Measurements from ENCODE around the gene RANBP3.
"Not testable (repeated sequence)": the region's sequence is repeated elsewhere in the genome, so short reads cannot be mapped to it uniquely, and the experiment has no call there.

Gene RANBP3

DNA sequence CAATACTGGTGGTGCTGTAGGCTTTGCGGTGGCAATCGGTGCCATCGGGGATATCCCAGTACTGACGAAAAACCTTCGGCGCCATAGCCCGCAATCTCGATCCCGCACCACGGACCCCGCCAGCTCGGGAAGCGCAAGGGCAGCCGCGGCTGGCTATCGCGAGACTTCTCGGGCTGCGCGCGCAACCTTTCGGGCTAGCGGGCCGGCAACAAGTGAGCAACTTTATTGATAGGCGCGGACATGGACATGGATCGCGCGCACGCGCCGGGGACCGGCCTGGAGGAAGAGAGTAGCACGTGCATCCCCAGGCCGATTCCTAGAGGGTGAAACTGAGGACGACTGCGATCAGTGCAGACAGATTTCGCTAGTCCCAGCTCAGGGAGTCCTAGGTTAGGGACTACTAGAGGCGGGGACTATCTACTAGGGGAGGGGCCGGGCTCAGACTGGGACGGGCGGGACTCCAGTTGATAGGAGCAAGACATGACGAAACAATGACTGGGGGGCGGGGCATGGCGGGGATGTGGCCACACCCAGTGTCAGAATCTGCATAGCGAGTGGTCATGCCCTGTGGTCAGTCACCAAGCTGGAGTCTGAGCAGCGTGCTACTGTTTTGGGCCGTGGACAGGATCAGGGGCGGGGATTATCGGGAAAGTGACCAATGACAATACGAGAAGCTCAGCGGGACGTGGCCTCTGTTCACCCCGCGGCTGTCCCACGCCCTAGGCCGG, 74.2 kb downstream of the RANBP3 start, which contains the start of gene NDUFA11:
TSS of gene NDUFA11 (minus strand) at position 167 of the 728 bp plus-strand sequence. CDS start at position 85, 82 bp downstream.
- peak; percentile 96 for DNase-seq (ENCODE audit: low spot score)

DNA sequence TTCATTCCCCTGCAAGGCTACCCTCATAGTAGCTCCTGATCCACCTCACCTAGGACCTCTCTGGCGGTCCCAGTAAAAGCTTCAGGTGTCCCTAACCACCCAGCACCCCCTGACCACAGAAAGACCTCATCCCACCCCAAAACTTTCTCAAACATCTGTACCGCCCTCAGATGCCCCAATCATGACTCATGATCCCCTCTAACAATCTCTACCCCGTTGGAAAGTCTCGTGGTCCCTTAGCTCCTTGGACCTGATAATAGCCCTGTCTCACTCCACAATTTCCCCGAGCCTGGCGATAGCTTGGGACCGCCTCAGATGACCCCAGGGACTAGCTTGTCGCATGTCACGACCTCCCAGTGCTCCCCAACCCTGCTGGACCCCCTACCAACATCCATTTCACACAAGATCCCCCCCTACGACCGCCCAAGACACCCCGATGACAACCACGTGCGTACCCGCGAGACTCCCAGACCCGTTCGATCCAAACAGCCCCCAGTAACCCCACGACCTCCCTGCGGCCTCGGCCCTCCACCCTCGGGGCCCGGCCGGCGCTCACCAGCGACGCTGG, 74.8 kb downstream of the RANBP3 start:
- no peak for DNase-seq (ENCODE audit: low spot score)

DNA sequence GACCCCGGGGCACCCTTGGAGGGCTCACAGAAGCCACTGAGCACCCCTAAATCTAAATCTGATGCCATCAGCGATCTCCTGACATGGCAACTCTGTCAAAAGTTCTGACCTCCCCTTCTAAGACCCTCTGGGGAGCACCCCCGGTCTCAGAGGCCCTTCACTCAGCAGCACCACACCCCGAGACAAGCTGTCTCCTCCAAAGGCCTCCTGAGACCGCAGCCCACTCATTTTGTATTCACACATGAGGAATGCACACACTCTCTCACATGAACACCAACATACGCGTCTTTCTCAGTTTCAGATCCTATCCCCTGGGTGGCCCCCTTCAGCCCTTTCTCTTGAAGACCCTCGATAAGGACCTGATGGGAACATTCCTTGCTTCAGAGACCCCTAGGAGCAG, 77.0 kb downstream of the RANBP3 start:
- DNase-seq (ENCODE audit: low spot score), result no peak

DNA sequence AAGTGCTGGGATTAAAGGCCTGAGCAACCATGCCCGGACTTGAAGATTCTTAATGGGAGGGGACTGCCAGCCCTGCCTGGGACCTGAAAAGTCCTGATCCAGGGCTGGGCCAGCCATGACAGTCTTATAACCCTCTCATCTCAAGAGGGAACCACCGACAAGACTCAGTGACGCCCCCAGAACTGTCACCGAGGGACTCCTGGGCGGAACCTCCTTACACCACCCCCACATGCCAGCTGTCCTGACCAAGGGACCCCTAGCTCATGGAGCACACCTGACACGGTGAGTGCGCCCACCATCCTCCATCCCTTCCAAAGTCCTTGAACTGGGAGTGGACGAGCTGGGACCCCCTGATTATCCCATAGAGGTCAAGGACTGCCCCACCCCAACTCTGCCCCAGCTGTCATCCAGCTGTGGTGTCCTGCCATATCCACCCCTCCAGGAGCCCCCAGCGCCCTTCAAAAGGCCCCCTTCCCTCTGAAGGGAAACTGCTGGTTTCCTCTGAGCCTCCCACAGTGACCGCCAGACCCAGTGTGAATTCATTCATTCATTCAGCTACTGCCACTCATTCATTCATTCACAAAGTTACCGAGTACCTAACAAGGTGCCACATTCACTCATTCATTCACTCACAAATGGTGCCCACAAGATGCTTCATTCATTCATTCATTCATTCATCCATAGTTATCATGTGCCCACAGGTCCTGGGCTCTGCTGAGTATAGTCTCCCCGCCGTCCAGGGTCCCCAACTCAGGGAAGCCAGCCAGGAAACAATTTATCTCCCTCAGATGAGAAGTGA, 78.0 kb downstream of the RANBP3 start:
- DNase-seq (ENCODE audit: low spot score), result no peak

DNA sequence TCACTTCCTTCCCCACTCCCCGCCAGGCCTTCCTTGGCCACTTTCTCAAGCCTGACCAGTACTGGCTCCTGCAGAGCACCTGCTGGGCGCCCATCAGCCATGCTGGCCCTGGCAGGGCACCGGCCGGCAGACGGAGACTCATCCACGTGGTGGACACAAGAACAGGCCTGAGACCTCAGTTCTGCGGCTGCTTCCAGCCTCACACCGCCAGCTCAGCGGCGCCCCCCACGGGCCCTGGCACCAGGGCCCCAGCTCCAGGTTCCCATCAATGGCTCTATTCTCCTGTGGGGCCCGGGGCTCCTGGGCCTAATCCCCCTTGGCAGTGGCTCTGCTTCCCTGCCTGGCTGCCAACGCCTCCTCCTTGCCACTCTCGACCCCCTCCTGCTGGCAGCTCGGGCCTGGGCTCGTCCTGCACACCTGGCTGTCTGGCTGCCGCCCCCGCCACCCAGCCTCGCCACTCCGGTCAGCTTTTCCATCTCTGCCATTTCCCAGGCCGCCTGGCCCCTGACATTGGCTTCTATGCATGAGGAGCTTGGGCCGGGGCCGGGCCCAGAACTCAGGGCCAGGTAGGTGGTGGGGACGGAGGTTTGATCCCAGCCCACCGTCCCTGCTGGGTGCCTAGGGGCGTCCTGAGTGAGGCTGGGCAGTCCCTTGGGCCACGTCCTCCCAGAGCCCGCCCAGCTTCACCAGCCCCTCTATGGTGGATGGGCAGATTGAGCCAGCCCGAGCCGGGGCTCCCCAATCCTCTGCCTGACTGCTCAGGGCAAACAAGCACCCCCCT, 80.6 kb downstream of the RANBP3 start:
- DNase-seq (ENCODE audit: low spot score), result no peak

DNA sequence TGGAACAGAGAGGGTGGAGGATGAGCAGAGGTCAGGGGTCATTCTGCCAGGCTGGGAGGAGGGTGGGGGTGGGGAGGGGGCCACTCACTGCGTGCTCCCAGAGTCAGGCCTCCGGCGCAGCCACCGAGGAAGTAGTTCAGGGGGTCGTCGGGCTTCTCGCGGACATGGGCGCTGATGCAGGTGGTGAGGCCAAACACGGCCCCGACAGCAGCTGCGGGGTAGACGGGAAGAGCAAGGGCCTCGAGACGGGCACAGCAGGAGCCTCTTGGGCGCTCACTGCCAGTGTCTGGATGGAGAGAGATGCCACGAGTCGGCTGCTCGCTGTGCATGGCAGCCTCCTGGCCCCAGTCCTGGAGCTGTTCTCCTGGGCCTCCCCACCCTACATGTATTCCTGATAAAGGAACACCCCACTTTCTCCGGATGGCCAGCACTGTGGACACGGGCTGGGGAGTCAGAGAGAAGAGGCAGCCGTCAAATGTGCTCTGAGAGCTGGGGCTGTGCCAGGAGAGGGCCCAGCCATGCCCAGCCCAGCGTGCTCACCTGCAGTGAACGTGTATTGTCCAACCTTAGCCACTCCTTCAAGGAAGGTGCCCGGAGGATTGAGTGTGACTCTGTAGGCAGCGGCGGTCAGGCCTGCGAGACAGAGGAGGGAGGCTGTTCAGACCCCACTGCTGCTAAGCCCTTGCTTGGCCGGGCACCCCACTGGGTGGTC, 81.4 kb downstream of the RANBP3 start:
- DNase-seq (ENCODE audit: low spot score), result no peak

DNA sequence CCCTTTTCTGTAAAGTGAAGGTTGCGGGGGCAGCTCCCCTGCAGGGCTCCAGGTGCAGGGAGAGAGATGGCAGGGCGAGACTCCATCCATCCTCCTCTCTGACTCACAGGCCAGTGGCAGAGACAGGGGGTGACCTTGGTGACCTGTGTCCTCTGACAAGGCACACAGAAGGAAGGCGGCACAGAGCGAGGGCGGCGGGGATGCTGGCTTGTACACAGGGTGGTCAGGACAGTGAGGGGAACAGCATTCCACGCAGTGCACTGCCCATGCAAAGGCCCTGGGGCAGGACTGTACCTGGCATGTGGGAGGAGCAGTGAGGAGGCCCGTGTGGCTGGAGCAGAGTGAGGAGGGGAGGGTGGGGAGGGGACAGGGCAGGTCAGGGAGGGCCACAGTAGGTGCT, 82.0 kb downstream of the RANBP3 start:
- no peak for DNase-seq (ENCODE audit: low spot score)

DNA sequence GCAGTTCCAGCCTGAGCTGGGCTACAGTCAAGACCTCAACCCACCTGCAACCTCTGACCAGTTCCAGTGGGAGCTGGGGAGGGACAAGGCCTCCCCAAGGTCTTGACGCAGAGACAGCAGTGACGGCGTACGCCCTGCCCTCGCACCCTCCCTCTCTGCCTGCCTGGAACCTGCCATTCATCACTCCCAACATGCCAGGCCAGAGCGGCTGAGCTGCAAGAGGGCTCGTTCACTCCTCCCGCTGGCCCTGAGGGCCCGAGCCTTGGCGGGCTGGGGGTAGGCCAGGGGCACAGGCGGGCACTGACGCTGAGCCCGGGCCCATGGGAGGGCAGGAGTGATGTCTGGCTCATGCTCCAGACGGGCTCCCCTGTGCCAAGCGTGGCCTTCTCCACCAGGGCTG, 82.5 kb downstream of the RANBP3 start:
- DNase-seq (ENCODE audit: low spot score), result no peak

DNA sequence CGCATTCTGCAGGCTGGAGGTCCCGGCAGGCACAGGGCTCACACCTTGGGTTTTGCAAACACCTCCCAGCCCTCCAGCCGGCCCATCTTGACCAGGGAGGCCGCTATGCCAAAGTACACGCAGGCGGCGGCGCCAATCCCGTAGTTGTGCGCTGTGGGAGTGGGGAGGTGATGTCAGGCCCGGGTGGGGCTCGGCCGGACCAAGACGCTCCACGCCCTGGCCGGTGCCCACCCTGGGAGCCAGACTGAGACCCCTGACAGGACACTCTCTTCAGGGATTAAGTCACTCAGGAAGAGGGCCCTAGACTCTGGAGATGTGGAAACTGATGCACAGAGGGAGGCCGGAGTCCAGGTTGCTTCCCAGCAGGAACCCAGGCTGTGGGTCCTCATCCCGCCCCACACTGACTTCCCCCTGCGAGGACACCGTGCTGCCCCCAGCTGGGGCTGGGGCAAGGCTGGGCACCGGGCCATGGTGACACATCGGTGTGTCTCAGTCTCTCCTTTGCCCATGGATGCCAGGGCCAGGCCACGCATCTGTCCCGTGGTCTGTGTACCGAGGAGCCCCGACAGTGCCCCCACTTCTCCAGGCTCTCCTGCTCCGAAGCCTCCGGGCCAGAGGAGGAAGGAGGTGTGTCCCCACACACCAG, 83.1 kb downstream of the RANBP3 start:
- DNase-seq (ENCODE audit: low spot score), result no peak

DNA sequence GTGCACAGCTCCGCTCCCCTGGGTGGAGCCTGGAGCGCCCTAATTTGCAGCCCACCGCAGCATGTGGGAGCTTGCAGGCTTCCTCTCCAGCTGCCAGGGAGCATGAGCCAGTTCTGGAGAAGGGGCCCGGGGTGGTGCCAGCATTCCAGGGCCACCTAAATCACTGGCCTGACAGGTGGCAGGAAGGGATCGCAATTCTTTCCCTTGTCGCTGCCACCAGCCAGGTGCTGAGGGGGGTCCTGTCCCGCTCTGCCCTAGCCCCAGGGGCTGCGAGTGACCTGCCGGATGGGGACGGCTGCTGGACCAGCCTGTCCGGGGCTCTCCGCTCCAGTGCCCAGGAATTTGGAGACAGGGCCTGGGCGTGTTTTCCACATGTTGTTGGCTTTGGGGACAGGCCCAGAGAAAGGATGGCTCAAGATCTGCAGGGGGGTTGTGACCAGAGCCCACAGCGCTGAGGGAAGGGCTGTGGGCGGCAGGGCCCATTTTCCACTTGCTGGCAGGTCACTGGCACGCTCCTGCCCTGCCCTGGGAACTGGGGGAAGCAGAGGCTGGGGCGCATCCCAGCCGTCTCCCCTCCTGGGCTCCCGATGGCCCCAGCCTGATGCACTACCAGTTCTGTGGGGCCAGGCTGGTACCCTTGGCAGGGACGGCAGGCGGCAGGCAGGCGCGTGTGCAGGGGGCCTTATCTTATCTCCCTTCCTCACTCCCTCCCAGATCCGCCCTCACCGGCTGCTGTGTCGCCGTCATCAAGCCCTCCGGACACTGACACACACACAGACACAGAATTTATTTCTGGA, 83.8 kb downstream of the RANBP3 start:
- DNase-seq (ENCODE audit: low spot score), result no peak

DNA sequence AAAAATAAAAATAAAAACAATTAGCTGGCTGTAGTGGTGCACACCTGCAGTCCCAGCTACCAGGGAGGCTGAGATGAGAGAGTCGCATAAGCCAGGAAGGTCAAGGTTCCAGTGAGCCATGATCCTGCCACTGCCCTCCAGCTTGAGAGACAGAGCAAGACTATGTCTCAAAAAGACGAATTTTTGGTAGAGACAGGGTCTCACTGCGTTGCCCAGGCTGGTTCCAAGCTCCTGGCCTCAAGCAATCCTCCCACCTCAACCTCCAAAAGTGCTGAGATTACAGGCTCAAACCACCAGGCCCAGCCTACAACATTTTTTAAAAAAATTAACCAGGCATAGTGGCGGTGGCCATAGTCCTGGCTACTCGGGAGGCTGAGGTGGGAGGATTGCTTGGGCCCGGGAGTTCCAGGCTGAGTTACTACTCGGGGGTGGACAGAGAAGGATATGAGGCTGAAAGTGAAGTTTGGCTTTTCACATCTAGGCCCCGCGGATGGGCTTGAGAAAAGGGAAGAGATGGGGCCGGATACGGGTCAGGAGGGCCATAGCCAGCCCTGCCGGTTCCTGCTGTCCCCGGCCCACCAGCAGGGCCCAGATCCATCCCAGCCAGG, 84.5 kb downstream of the RANBP3 start:
- DNase-seq (ENCODE audit: low spot score), result no peak

DNA sequence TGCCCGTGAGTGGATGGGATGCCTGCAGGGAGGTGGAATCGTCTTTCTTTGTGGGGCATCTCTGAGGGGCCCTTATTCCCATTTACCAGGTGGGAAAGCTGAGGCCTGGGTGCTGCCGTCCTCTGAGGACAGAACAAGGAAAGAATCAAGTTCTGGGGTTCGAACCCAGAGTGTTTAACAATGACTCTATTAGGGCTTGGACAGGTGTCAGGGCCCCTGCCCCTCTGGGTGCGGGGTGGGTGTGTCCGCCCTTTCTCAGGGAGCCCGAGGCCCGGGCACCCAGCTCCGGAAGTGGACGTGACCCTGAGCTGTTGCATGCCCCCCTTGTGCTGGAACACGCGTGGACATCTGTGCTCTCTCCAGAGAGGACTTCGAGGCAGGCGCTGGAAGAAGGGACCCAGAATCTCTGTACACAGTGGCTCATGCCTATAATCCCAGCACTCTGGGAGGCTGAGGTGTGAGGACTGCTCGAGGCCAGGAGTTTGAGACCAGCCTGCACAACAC, 85.1 kb downstream of the RANBP3 start:
- DNase-seq (ENCODE audit: low spot score), result no peak

DNA sequence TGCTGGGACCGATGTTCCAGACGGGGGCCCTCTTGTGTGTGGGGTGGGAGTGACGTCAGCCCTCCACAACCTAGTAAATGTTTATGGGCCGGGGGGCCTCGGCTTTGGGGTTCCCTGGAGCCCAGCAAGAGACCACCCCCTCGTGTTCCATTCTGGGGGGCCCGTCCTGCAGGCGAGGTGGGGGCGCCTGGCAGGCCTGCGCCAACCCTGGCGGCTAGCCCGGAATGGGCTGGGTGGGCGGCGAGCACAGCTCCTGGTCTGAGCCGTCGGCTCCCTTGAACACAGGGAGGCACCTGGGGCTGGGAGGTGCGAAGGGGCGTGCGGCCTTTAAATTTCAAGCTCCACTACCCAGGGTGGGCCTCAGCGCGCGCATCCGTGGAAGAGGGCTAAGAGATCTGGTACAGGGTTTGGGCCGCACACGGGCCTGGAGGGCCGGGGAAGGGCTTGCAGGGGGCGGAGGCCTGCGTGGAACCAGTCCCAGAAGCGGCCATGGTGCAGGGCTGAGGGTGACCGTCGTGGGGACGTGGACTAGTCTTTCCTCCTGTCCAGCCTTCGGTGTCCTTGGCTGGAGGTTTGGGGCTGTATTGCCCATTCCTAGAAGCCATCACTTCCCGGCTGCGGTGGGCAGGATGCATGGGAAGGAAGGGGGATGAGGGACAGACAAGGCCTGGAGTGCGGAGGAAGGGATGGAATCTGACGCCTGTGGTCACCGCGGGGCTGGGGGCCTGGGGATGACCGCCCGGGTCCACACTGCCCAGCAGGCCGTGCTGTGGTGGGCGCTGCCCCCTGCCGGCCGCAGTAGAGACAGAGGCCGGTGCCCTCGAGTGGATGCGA, 85.8 kb downstream of the RANBP3 start:
- DNase-seq (ENCODE audit: low spot score), result no peak

DNA sequence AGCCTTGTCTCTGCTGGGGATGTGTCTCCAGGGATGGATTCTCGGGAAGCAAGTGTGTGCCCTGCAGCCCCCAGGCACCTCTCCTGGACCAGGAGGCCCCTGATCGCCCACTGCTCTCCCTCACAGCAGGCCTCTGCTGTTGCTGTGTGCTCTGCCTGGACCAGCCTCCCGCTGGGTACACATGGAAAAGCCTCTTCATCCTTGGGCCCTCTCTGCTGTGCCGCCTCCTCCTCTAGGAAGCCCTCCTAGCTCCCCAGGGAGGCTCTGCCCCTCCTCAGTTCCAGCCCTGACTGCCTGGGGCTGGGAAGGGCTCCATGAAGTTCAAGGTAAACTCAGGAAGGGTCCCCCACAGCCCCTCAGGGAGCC, 86.4 kb downstream of the RANBP3 start:
- DNase-seq (ENCODE audit: low spot score), result no peak

DNA sequence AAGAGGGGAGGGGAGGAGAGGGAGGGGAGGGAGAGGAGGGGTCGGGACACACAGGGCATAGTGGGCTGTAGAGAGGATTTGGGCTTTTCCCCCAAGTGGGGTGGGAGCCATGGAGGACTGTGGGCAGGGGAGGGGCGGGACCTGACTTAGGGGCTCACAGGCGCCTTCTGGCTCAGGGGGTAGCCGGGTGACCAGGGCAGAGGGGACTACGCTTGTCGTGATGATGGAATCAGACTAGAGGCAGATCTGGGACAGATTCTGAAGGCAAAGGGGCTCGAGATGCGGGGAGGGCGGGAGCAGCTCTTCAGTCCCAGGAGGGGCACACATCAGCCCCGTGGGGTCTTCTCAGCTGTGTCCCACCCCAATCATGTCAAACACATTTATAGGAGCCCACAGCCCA, 87.8 kb downstream of the RANBP3 start:
- no peak for DNase-seq (ENCODE audit: low spot score)

DNA sequence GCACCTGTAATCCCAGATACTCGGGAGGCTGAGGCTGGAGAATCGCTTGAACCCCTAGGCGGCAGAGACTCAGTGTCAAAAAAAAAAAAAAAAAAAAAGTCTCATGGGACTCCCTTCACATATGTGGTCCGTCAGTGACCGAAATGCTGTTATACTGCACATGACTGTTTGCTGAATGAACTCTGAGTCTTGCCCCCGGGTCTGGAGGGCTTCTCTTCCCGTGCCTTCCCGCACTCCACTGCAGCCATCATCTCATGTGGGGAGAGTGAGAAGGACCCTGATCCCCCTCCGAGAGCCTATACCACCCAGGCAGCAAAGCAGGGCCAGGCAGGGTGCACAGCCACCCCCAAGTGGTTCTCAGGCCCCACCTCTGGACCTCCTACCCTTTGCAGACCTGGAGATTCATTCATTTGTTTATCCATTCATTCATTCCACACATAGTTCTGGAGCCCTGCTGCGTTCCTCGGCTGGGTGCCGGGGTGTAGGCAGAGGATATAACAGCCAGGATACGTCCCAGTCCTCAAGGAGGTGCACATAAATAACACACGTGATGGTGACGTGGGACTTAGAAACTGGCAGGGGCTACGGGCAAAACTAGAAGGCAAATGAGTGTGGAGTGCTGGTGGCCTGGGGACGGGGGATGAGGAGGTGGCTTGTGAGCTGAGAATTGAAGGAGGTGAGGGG, 88.5 kb downstream of the RANBP3 start:
- DNase-seq (ENCODE audit: low spot score), result no peak

DNA sequence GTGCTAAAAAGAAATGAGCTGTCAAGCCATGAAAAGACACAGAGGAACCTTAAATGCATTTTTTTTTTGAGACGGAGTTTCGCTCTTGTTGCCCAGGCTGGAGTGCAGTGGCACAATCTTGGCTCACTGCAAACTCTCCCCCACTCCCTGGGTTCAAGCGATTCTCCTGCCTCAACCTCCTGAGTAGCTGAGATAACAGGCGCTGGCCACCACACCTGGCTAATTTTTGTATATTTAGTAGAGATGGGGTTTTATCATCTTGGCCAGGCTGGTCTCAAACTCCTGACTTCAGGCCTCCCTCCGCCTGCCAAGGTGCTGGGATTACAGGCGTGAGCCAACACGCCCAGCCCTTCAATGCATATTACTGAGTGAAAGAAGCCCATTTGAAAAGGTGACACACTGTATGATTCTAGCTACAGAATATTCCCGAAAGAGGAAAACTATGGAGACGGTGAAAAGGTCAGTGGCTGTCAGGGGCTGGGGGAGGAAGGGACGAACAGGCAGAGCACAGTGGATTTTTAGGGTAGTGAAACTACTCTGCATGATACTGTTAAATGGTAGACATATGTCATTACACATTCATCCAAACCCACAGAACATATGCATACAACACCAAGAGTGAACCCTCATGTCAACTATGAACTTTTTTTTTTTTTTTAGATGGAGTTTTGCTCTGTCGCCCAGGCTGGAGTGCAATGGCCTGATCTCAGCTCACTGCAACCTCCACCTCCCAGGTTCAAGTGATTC, 93.7 kb downstream of the RANBP3 start:
- DNase-seq (ENCODE audit: low spot score), result not testable (repeated sequence)

All from CD4-positive, alpha-beta T cell treated with Interleukin-2 at 100 ng/mL for 4 hours (primary cell).